SK-N-SH treated with all-trans-retinoic acid at 6 μM for 48 hours (cell line): ENCODE results near the gene HEATR1.
"Not testable (repeated sequence)": the region's sequence is repeated elsewhere in the genome, so short reads cannot be mapped to it uniquely, and the experiment has no call there.

ENCODE experiments used
- ATAC-seq: fragments of 200-7000 bp; cut with Tn5 transposase; 3 replicates; pipeline ENCODE4 v1.9.1; 2020; ENCODE audit warnings: mild to moderate bottlenecking, moderate library complexity
- ARNTL ChIP-seq: fragments of 450-650 bp; formaldehyde crosslinking; IDR thresholded peaks from 2 replicates; pipeline ENCODE4 v1.5.0; 2020; ENCODE audit warnings: low read depth, mild to moderate bottlenecking, moderate library complexity, borderline replicate concordance
- BACH2 ChIP-seq: fragments of 250-450 bp; sonication (Bioruptor Pico); IDR thresholded peaks from 2 replicates; pipeline ENCODE4 v1.9.0; 2021; ENCODE audit warnings: mild to moderate bottlenecking, borderline replicate concordance
- CSDC2 ChIP-seq: fragments of 250-450 bp; sonication (Bioruptor Pico); IDR thresholded peaks from 2 replicates; pipeline ENCODE4 v1.5.0; 2020; ENCODE audit warnings: mild to moderate bottlenecking, moderate library complexity
- CSRNP3 ChIP-seq: fragments of 250-450 bp; sonication (Bioruptor Pico); IDR thresholded peaks from 2 replicates; pipeline ENCODE4 v1.5.1; 2021; ENCODE audit warnings: mild to moderate bottlenecking, moderate library complexity
- ESRRG ChIP-seq: fragments of 250-450 bp; sonication (Bioruptor Pico); IDR thresholded peaks from 2 replicates; pipeline ENCODE4 v1.6.1; 2021; ENCODE audit warnings: mild to moderate bottlenecking
- GLIS3 ChIP-seq: fragments of 250-450 bp; sonication (Bioruptor Pico); IDR thresholded peaks from 2 replicates; pipeline ENCODE4 v1.5.0; 2020; ENCODE audit warnings: mild to moderate bottlenecking, moderate library complexity
- ISL1 ChIP-seq: fragments of 250-450 bp; sonication (Bioruptor Pico); IDR thresholded peaks from 2 replicates; pipeline ENCODE4 v2.1.2; 2022; ENCODE audit warnings: mild to moderate bottlenecking, moderate library complexity
- PATZ1 ChIP-seq: fragments of 250-450 bp; sonication (Bioruptor Pico); IDR thresholded peaks from 2 replicates; pipeline ENCODE4 v1.8.0; 2020; ENCODE audit warnings: mild to moderate bottlenecking, moderate library complexity, borderline replicate concordance
- POU6F1 ChIP-seq: fragments of 250-450 bp; sonication (Bioruptor Pico); IDR thresholded peaks from 2 replicates; pipeline ENCODE4 v1.8.0; 2021; ENCODE audit warnings: low read depth, mild to moderate bottlenecking, moderate library complexity, borderline replicate concordance
- PPARA ChIP-seq: fragments of 250-450 bp; sonication (Bioruptor Pico); IDR thresholded peaks from 2 replicates; pipeline ENCODE4 v1.5.0; 2020; ENCODE audit warnings: mild to moderate bottlenecking, borderline replicate concordance
- RARB ChIP-seq: fragments of 250-450 bp; sonication (Bioruptor Pico); IDR thresholded peaks from 2 replicates; pipeline ENCODE4 v1.8.0; 2021; ENCODE audit warnings: mild to moderate bottlenecking, moderate library complexity
- SNAI2 ChIP-seq: fragments of 250-450 bp; sonication (Bioruptor Pico); IDR thresholded peaks from 2 replicates; pipeline ENCODE4 v1.5.0; 2020; ENCODE audit warnings: mild to moderate bottlenecking, moderate library complexity
- TCF4 ChIP-seq: fragments of 250-450 bp; sonication (Bioruptor Pico); IDR thresholded peaks from 2 replicates; pipeline ENCODE4 v1.8.0; 2021; ENCODE audit warnings: mild to moderate bottlenecking, moderate library complexity, borderline replicate concordance
- TOX ChIP-seq: fragments of 250-450 bp; sonication (Bioruptor Pico); IDR thresholded peaks from 2 replicates; pipeline ENCODE4 v1.8.0; 2021; ENCODE audit warnings: mild to moderate bottlenecking, moderate library complexity, borderline replicate concordance
- TSHZ2 ChIP-seq: fragments of 250-450 bp; sonication (Bioruptor Pico); IDR thresholded peaks from 2 replicates; pipeline ENCODE4 v1.5.0; 2020; ENCODE audit warnings: mild to moderate bottlenecking, moderate library complexity
- ZC3H10 ChIP-seq: fragments of 250-450 bp; sonication (Bioruptor Pico); IDR thresholded peaks from 2 replicates; pipeline ENCODE4 v1.5.1; 2021; ENCODE audit warnings: mild to moderate bottlenecking, moderate library complexity
- ZFP3 ChIP-seq: fragments of 250-450 bp; sonication (Bioruptor Pico); IDR thresholded peaks from 2 replicates; pipeline ENCODE4 v1.5.0; 2020; ENCODE audit warnings: mild to moderate bottlenecking, moderate library complexity
- ZFP30 ChIP-seq: fragments of 450-650 bp; formaldehyde crosslinking; IDR thresholded peaks from 2 replicates; pipeline ENCODE4 v1.5.0; 2022; ENCODE audit warnings: mild to moderate bottlenecking, moderate library complexity
- ZNF565 ChIP-seq: fragments of 450-650 bp; formaldehyde crosslinking; conservative IDR thresholded peaks from 2 replicates; pipeline ENCODE4 v1.5.0; 2020; ENCODE audit warnings: low read depth, mild to moderate bottlenecking, moderate library complexity
- ZNF70 ChIP-seq: fragments of 450-650 bp; formaldehyde crosslinking; IDR thresholded peaks from 2 replicates; pipeline ENCODE4 v1.5.0; 2020; ENCODE audit warnings: mild to moderate bottlenecking, moderate library complexity
- ZNF8 ChIP-seq: fragments of 450-650 bp; formaldehyde crosslinking; IDR thresholded peaks from 2 replicates; pipeline ENCODE4 v1.5.0; 2020; ENCODE audit warnings: mild to moderate bottlenecking, moderate library complexity

HEATR1 gene

GRCh38 chr1:236612349-236612748 lies 8.0 kb upstream of the HEATR1 start:
- no peak for TF ChIP-seq RARB (CRISPR knock-in tag)
- TF ChIP-seq ZNF8 (CRISPR knock-in tag), result no peak
- TF ChIP-seq ISL1, result no peak
- TF ChIP-seq PPARA, result no peak
- TF ChIP-seq ZFP30, result peak; percentile 87
- TF ChIP-seq TCF4, result no peak
- no peak for TF ChIP-seq POU6F1 (CRISPR knock-in tag)
- no peak for TF ChIP-seq ZC3H10 (CRISPR knock-in tag)
- no peak for ATAC-seq

- ATAC-seq, result peak; percentile 33
- TF ChIP-seq GLIS3 (CRISPR knock-in tag) (no peak), SNAI2 (CRISPR knock-in tag) (no peak), BACH2 (no peak), ISL1 (no peak), ESRRG (no peak), ZC3H10 (CRISPR knock-in tag) (no peak), CSDC2 (CRISPR knock-in tag) (no peak), PPARA (no peak), PATZ1 (CRISPR knock-in tag) (no peak)
These were observed 4.8 kb upstream of the HEATR1 start for GRCh38 chr1:236608930-236609726.

- ATAC-seq, result not testable (repeated sequence)
These were observed 3.3 kb upstream of the HEATR1 start for GRCh38 chr1:236607597-236607996.

- TF ChIP-seq ZNF8 (CRISPR knock-in tag), result no peak
- ATAC-seq, result peak; percentile 27
These were observed 840 bp upstream of the HEATR1 start for GRCh38 chr1:236604905-236605806.

- ATAC-seq, result no peak
- TF ChIP-seq TCF4 (no peak), ISL1 (no peak), ARNTL (CRISPR knock-in tag) (no peak), TOX (CRISPR knock-in tag) (no peak), ZNF70 (CRISPR knock-in tag) (no peak), RARB (CRISPR knock-in tag) (no peak), TSHZ2 (no peak), ZFP3 (CRISPR knock-in tag) (no peak), CSDC2 (CRISPR knock-in tag) (no peak), BACH2 (no peak), ZNF8 (CRISPR knock-in tag) (no peak), SNAI2 (CRISPR knock-in tag) (no peak), CSRNP3 (CRISPR knock-in tag) (no peak), ZNF565 (CRISPR knock-in tag) (no peak)
These were observed 2.1 kb downstream of the HEATR1 start for GRCh38 chr1:236602171-236602570.
